Dermis microvascular lymphatic vessel endothelial cell (primary cell): ENCODE measurements around the gene SSTR4. TPM values are rescaled to one million over a fixed set of nuclear protein-coding genes. Genes with fewer than 3 reads are reported as not detected.
"Not testable (repeated sequence)": the region's sequence is repeated elsewhere in the genome, so short reads cannot be mapped to it uniquely, and the experiment has no call there.

Experiments used
- DNase-seq, 2 donors: peaks; one replicate each; pipeline versions ENCODE4 v3.0.0 to v3.0.0-alpha.2; 2010; ENCODE audit warnings: low read depth in 2 of 2
- total RNA-seq: library from RNA; depleted of rRNA; stranded (reverse); fragments of >200 nt; gene quantifications from 2 replicates; pipeline ENCODE4 v1.2.1, GENCODE V29; 2014

The SSTR4 gene
- total RNA-seq, 1 donor from 2014 or later = not detected

GRCh38 chr20:23018432-23018831 lies 16.7 kb upstream of the SSTR4 start:
- no peak for DNase-seq

DNA sequence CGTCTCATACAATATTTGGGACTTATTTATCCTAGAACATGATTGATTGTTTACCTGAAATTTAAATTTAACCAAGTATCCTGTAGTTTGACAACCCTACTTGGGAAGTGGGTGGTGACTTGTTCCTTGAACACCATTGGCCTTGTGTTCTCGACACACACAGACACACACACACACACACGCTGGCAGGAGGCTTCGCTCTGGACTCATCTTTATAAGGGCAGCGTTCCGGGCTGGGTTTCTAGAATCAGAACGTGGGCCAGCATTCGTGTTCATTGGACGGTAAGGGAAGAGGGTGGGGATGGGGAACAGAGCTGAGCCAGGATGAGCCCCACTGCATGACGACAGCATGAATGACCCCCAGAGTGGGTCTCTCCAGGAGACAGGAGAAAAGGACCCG lies 16.2 kb upstream of the SSTR4 start:
- DNase-seq = no peak

DNA sequence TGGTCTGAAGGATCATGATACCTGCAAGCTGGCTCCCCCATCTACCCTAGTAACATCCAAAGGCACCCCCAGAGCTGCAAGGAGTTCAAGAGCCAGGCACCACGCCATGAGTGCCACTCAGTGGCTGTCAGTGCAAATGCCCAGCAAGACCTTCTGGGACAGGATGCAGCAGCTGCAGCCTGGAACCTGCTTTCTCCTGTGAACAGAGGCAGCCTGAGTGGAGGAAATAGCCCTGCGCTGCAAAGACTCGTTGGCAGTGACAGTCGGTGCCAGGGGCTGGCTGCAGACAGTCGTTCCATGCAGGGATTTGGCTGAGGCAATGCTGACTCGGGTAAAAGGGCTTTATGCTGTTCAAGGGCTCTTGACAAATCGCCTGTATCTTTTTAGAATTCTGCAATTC lies 15.7 kb upstream of the SSTR4 start:
- no peak for DNase-seq

GRCh38 chr20:23020230-23021018 lies 14.7 kb upstream of the SSTR4 start:
- no peak for DNase-seq

DNA sequence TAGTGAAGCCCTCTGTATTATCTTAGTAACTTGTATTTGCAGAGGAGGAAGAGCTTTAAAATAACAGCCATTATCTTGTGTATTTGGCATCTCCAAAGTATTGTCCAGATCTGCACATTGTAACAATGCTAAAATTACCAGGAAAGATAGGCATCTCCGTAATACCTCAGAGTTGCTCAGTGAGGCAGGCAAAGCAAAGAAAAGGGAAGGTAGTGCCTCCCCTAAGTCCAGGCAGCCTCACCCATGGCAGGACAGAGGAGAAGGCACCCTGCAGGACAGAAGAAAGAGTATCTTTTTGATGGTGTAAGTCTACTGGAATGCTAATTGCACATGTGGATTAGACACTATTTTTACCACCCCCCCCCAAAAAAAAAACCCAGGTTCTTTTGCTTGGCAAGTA lies 13.6 kb upstream of the SSTR4 start:
- DNase-seq = no peak

- DNase-seq = no peak
Observed at GRCh38 chr20:23021951-23022350, 13.2 kb upstream of the SSTR4 start.

DNA sequence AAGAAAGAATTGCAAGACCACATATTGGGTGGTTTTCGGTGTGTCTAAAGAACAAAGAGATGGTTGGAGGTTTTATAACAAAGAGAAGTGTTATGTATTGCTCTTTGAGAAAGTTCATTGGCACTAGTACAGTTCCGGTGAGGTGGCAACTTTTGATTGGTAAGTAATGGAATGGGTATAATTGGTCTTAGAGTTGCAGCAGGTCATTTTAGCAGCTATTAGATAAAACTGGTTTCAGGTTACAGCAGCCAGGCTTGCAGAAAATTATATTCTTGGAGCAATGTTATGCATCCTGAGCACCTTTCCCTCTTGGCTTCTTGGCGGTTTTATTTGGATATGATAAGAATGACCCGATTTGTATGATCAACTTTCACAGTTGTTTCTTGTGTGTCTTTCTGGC lies 12.3 kb upstream of the SSTR4 start:
- no peak for DNase-seq

- DNase-seq = no peak
Observed at GRCh38 chr20:23023621-23024177, 11.4 kb upstream of the SSTR4 start.

GRCh38 chr20:23024701-23025100 lies 10.4 kb upstream of the SSTR4 start:
- DNase-seq = no peak

GRCh38 chr20:23025503-23025902 lies 9.6 kb upstream of the SSTR4 start:
- not testable (repeated sequence) for DNase-seq

GRCh38 chr20:23027721-23028120 lies 7.4 kb upstream of the SSTR4 start:
- DNase-seq = no peak

DNA sequence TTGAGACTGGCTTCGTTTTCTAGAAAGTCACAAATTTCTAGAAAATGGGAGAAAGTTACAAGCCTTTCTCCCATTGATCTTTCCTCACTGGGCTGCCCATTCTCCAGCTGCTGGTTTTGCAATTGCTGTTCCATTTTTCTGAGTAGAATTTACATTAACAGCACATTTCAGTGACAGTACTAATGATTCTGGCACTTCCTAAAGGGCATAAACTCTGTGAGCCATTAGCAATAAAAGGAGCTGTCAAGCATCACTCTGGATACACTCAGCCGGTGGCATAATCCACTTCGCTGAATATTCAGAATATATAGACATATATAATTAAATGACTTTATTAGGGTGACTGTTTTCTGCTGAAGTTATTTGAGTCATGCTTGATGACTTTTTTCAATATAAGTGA lies 6.7 kb upstream of the SSTR4 start:
- no peak for DNase-seq

GRCh38 chr20:23029324-23029723 lies 5.8 kb upstream of the SSTR4 start:
- DNase-seq = no peak

DNA sequence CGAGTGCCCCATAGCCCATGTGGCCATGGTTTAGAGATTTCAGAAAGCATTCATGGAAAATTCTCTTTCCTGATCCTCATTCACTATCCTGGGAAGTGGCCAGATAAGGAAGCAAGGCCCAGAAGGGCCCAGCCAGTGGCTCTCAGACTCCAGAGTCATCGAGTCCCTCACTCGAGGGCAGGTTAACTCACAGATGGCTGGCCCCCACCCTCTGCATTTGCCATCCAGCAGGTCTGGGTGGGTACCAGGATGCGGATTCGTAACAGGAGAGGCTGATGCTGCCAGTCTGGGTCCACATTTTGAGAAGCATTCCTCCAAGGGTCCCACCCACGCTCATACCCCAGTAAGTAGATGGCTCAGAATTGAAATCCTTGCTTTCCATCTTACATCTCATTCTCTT lies 3.8 kb upstream of the SSTR4 start:
- no peak for DNase-seq

GRCh38 chr20:23032056-23032749 lies 2.9 kb upstream of the SSTR4 start:
- DNase-seq = no peak

DNA sequence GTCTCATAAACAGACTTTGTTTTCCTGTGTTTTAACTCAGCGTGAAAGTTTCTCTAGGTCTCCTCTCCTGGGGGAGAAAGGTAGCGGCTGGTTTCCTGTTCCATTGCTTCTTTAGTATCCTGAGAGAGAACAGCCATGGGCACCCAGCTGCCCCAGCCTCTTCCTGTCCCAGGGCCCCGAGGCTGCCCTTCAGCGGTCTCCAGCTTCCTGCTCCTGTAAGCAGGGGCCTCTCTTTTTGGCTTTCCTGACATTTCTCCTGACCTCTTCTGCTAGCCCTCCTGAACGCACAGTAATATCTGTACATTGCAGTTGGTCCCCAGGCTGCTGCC lies 2.4 kb upstream of the SSTR4 start:
- DNase-seq = no peak

DNA sequence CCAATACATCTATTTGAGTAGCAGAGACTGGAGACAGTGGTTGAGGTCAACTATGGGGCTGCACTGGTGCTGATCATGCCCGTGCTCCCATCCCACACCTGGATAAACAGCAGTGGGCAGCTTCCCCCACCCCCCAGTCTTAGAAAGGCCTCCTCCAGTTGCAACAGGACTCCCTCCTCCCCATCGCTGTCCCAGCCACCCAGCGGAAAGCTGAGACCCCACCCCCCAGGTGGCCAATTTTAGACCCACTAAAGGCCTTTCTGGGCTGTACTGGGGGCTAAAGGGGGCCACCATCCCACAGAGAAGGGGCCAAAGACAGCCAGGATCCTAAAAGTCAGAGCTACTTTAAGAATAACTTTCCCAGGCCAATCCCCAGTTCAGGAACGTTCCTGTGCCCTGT lies 1.2 kb upstream of the SSTR4 start:
- no peak for DNase-seq

- no peak for DNase-seq
Observed at GRCh38 chr20:23035731-23036130, 619 bp downstream of the SSTR4 start.

- DNase-seq = no peak
Observed at GRCh38 chr20:23036371-23036770, 1.3 kb downstream of the SSTR4 start.

DNA sequence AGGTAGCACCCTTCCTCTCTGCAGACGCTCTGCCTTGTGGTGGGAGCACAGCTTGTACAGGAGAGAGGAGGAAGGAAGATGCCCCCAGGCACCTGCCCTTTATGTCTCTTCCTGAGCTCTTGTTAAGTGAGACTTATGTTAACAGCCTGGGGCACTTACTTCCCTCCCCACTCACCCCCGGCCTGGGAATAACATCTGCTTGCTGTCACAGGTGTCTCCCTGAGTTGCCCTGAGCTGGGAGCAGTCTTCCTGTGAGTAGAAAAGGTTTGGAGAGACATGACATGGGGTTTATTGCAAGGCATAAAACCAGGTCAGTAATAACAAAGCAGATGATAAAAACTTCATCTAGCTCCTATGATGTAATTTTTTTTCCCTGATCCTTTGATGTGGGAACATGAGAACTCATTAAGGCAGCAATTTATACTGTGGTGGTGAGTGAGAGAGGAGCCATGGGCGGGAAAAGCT lies 1.9 kb downstream of the SSTR4 start:
- DNase-seq = no peak

DNA sequence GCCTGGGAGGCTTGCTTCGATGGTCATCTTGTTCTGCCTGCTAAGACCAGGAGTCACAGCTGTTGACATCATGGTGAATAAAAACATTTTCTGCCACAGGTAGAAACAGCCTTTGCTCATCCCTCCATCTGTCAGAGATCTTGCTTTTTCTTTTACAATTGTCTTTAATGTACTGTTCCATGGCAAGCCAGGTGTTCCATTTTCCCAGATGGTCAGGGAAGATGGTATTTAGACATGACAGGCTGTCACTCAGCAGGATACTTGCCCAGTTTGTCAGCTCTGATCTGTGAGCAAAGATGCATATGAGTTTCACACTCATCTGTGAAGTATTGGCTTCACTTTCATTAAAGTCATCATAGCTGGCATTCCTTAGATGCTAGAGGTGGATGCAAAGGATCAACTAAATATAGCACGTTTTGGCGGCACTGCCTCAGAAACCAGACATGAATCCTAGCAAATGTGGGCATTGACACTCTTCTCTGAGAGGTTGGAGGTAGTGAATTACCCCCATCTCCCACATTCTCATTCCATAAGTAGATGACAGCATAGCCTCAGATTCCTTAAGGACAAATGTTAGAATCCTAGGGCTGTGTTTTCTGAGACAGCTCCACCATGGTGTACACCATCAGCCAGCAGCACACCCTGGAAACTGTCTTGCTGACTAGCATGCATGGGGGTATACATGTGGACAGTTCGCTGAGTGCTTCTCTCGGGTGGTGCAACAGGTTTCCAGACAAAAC lies 4.2 kb downstream of the SSTR4 start:
- DNase-seq = no peak

DNA sequence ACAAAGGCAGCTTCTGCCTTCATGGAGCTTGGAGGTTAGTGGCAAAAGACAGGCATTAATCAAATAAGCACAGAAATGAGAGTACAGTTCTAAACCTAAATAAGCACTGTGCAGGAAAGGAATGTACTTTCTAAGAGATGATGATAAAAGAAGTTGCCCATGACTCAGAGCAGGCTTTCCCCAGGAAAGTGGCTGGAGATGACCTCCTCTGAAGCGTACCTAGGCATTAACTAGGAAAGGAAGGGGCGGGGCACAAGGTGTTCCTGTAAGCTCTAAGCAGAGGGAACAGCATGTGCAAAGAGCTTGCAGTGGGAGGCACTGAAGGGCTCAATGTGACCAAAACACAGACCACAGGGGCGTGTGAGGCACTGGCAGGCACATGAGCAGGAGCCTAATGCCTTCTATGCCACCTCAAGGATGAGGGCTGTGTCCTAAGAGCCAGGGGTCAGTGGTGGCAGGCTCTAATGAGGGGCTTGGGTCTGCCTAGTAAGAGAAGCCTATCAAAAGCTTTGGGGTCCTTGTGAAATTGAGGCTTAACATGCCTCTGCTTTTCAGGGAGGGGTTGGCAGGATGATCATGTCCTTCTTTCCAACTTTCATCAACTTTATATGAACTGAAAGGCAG lies 4.9 kb downstream of the SSTR4 start:
- DNase-seq = no peak
